ENCODE results near the gene TSPAN18.

Gene TSPAN18

GRCh38 chr11:44804449-44805437 lies 78.0 kb downstream of the TSPAN18 start:
- DNase-seq = no peak

DNA sequence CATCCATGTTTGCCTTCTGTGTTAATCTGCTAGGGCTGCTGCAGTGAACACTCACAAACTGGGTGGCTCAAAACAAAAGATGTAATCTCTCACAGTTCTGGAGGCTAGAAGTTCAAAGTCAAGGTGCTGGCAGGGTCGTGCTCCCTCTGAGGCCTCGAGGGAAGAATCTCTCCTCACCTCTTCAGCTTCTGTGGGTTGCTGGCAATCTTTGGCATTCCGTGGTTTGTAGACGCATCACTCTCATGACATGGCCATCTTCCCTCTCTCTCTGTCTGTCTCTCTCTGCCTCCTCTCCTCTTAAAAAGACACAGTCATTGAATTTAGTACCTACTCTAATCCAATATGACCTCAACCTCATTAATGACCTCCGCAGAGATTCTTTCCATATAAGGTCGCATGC lies 78.8 kb downstream of the TSPAN18 start:
- no peak for DNase-seq

DNA sequence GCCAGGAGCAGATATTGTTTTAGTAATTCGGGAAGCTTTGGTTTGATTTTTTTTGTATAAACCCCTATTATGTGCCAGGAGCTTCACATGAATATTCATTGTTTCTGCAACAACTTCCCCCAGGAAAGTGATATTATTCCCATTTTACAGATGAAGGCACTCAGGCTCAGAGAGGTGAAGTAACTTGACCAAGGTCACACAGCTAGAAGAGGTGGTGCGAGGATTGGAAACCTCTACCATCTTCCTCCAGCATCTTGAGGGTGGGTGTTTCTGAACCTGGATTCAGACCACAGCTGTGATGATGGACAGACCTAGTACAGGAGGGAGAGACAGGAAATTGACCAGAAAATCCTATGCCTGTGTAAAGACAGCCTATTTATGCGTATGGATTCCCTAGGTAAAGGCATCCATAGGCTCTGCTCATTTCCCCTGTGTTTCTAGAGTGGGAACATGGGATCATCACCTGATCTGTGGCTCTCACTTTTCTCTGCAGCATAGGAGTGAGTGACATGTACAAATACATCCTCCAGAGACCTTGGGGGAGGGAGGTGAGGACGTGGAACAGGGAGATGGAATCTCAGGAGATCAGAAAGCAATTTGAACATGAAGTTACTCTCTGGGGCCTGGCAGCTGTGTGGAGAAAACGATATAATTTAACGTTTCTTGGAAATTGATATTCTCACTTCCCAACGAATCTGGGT lies 81.4 kb downstream of the TSPAN18 start:
- DNase-seq = no peak

- DNase-seq = no peak
Observed at GRCh38 chr11:44809283-44809682, 82.5 kb downstream of the TSPAN18 start.

GRCh38 chr11:44811841-44812448 lies 85.2 kb downstream of the TSPAN18 start:
- DNase-seq = no peak

- no peak for DNase-seq
Observed at GRCh38 chr11:44812971-44813370, 86.2 kb downstream of the TSPAN18 start.

DNA sequence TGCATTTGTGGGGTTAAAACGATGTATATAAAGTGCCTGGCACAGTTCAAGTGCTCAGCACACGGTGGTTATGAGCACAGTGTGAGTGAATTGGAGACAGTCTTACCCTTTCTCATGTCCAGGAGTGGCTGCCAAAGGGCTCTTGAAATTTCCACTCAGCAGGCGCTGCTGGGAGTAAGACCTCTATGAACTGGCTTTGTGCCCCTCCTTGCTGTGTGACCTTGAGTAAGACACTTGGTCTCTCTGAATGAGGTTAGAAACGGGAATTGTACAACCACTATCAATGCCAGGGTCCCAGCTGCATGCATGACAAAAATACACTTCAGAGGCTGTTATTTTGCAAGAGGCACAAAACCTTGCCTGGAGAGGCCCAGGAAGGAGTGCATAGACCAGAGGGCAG lies 86.6 kb downstream of the TSPAN18 start:
- no peak for DNase-seq

GRCh38 chr11:44814881-44815592 lies 88.3 kb downstream of the TSPAN18 start:
- DNase-seq = no peak

DNA sequence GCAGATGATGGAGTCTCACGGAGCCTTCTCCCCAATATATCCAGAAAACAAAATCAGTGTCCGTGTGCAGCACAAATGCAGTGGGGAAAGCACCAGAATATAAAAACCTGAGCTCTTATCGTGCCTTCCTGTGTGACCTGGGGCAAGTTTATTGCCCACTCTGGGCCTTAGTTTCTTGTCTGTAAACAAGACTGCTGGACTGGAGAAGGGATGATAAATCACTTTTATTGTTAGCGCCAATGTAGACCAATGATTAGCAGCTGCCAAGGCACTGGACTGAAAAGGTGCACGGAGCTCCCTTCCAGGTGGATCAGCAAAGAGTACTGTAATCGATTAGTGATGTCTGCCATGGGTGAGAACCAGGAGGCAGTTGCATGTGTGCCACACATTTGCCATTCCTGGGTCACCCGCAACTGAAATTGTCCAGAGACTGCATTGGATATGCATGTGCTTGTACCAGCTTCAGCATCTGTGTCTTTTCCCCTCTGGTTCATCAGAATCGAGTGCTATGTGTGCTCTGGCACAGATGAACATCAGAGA lies 89.2 kb downstream of the TSPAN18 start:
- DNase-seq = no peak

DNA sequence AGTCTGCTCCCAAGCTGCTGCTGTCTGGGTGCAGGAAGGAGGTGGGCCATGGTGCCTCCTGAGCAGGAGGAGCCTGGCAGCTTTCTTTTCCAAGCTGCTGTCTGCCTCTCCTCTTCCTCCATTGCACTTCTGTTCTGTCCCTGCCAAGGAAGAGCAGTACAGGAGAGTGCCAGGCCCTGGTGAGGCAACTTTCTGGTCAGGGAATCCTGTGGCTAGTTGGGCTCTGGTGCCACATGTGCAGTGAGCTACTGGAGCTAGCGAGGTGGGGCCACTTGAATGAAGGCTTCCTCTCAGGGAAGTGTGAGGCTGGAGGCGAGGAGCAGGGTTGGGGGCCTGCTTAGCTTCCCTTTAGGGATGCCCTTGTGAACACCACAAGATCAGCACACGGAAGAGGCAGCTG lies 90.0 kb downstream of the TSPAN18 start:
- no peak for DNase-seq

GRCh38 chr11:44817207-44817949 lies 90.6 kb downstream of the TSPAN18 start:
- DNase-seq = peak; percentile 24

- no peak for DNase-seq
Observed at GRCh38 chr11:44818110-44818509, 91.3 kb downstream of the TSPAN18 start.

GRCh38 chr11:44819346-44819745 lies 92.6 kb downstream of the TSPAN18 start:
- DNase-seq = no peak

DNA sequence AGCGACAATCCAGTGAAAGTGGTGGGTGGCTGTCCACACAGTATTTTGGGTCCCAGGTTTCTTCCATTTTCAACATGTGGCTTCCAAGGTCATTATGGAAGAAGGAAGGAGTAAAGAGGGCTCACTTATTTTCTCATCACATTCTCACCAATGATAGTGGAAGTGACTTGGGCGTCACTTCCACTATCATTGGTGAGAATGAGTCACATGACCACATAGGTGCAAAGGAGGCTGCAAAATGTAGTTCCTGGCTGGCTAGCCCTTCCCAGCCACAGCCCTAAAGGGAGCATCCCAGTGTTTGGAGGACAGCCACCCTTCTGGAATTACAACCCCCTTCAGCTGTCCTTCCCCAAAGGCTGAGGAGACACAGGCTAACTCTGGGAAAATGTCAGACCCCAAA lies 95.6 kb downstream of the TSPAN18 start:
- no peak for DNase-seq

- DNase-seq = no peak
Observed at GRCh38 chr11:44823006-44823405, 96.2 kb downstream of the TSPAN18 start.

DNA sequence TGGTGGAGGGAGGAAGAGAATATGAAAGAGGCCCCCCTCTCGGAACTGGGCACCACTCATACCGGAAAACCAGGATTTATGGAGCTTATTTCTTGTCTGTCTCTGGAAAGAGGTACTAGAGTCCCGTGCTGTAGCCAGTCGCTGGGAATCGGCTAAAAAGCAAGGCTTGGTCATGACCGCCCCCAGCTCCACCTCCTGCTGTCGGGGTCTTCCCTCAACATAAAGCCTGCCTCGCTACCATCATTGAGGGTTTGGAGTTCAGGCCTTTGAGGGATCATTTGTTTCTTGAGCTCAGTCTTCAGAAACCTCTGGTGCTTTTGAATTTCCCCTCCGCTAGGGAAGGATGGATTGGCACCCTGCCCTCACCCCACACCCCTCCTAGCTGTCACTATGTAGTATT lies 97.1 kb downstream of the TSPAN18 start:
- no peak for DNase-seq

GRCh38 chr11:44824300-44824704 lies 97.5 kb downstream of the TSPAN18 start:
- no peak for DNase-seq

DNA sequence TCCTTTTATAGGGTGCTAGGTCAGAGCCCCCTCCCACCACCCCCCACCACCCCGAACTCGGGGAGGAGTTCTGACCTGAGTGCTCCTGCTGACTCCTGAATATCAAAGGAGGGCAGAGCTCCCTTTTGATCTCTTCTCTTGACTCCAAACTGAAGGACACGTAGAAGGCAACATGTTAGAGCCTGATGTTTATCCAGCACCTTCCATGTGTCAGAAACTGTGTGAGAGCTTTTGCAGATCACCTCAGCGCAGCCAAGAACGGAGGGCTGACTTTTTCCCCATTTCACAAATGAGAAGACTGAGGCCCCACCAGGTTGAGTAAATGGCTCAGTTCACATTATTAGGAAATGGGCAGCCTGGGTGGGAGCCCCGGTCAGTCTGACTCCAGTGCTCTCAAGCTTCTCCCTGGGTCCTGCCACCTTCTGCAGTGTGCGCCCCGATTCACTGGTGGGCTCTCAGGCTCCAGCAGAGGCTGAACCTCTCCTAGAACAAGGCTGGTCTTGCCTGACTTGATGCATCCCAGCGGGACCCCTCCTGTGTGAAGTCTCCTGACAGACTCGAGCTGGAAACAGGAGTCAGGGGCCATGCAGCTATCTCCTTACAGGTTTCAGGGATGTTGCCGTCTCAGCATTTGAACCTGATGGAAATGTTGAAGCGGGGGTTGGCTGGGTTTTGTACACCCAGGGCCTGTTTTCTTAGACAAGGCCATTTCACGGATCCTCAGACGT lies 98.5 kb downstream of the TSPAN18 start:
- DNase-seq = no peak

- no peak for DNase-seq
Observed at GRCh38 chr11:44826922-44827643, 100.3 kb downstream of the TSPAN18 start.

DNA sequence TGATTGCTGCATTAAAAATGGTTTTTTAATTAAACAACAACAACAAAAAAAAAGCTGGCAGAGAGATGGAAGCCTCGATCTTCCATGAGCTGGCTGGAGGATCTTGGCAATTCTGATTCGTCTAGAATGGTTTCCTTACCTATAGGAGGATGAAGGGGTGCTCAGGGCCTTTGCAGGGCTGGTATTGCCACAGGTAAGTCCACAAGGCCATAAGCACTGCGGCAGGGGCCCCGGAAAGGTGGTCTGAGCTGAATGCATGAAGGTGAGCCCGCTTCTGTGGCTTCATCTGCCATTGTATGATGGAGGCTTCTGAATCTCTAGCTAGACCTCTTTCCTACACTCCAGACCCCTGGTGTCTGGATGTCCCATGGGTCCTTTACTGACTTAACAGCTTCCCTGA lies 101.5 kb downstream of the TSPAN18 start:
- DNase-seq = no peak

- no peak for DNase-seq
Observed at GRCh38 chr11:44829838-44830237, 103.1 kb downstream of the TSPAN18 start.
